Coronary artery (tissue), 2 donors: ENCODE results near the gene RING1.

Experiments
- DNase-seq: peaks from one replicate; pipeline ENCODE4 v3.0.0-alpha.2; 2017; ENCODE audit warnings: low spot score
- H3K27ac ChIP-seq, 2 donors: fragments of 200-600 bp; sonication (generic); one replicate each; pipeline ENCODE4 v1.5.1; 2016 to 2019
- H3K4me3 ChIP-seq: fragments of 200-600 bp; sonication (generic); 2 replicates; pipeline ENCODE4 v1.5.1; 2016; ENCODE audit warnings: mild to moderate bottlenecking, moderate library complexity
- CTCF ChIP-seq: fragments of 200-600 bp; sonication (generic); IDR thresholded peaks from one replicate; pipeline ENCODE4 v1.5.1; 2019; ENCODE audit warnings: antibody characterized with exemption

Gene RING1

GRCh38 chr6:33204415-33205190 is 3.7 kb upstream of the RING1 start, which contains the start of gene HSD17B8:
Gene HSD17B8, plus strand, starts transcription at chr6:33204655. Its CDS starts 14 bp downstream, at chr6:33204669.
- no peak for TF ChIP-seq CTCF
- H3K27ac ChIP-seq, result peak within 1 kb of the TSS; percentile 23 to 67
- DNase-seq, result peak; percentile 94
- H3K4me3 ChIP-seq, result peak within 1 kb of the TSS; percentile 80

DNA sequence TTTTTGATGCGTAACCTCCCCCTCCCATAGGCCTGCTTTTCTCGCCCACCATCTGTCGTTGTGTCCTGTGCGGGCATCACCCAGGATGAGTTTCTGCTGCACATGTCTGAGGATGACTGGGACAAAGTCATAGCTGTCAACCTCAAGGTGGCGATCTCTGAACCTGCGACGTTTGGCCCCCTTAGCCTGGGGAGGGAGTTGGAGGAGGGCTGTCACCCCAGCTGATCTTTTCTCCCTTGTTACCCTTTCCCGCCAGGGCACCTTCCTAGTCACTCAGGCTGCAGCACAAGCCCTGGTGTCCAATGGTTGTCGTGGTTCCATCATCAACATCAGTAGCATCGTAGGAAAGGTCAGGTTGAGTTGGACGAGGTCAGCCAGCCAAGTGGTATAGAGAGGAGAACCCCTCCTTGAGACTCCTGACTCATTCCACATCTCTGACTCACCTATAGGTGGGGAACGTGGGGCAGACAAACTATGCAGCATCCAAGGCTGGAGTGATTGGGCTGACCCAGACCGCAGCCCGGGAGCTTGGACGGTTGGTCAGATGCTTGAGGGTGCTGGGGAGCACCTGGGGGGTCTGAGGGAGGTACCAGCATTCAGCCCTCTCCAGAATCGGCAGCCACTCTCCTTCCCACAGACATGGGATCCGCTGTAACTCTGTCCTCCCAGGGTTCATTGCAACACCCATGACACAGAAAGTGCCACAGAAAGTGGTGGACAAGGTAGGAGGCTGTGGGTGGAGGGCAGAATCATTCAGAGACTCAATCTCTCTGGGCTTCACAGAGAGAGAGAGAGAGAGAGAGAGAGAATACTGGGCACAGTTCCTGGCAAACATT is 2.9 kb upstream of the RING1 start:
- Histone ChIP-seq H3K27ac (peak overlapping the region in 1 of 2 donors; percentile 67), H3K4me3 (peak overlapping the region; percentile 80)
- DNase-seq, result no peak
- no peak for TF ChIP-seq CTCF

DNA sequence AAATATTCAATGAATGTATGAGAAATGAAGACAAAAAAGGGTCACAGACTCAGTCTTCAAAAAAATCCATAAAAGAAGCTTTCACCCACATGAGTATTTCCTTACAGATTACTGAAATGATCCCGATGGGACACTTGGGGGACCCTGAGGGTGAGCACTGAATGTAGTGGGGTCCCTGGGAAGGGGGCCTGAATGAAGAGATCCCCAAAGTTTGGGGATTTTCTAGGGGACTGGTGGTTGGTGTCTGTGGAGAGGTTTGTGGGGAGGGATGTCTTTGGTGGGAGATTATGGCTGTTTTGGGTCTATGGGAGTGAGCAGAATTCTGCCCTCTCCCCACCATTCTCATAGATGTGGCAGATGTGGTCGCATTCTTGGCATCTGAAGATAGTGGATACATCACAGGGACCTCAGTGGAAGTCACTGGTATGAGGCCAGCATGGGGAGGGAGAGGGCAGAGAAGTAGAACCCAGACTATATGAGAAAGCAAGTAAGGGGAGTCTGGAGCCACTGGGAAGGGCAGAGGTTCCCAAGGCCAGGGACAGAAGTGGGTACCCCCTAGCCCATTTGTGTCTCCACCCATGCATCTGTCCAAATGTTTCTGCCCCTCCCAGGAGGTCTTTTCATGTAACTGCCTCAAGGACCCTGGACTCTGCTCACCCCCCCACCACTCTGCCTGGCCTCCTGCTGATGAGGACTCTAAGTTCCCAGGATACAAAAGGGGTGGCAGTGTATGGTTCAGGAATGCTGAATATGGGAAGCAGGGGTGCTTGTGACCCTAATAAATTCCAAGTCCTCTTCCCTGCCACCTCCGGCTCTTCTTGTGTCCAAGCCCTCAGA is 2.1 kb upstream of the RING1 start:
- no peak overlapping the region for H3K4me3 ChIP-seq
- no peak for DNase-seq
- no peak for TF ChIP-seq CTCF

GRCh38 chr6:33206864-33207551 is 1.3 kb upstream of the RING1 start:
- no peak for TF ChIP-seq CTCF
- peak overlapping the region; percentile 99 for H3K4me3 ChIP-seq
- H3K27ac ChIP-seq, result peak overlapping the region; percentile 95 to 99
- no peak for DNase-seq

More for the DNA sequence above, 2.1 kb upstream of the RING1 start:
- H3K27ac ChIP-seq, result no peak overlapping the region

- Histone ChIP-seq H3K4me3 (peak overlapping the region; percentile 99), H3K27ac (peak overlapping the region; percentile 95 to 99)
- DNase-seq, result no peak
- no peak for TF ChIP-seq CTCF
Measured at GRCh38 chr6:33207552-33208090, 679 bp upstream of the RING1 start.

- Histone ChIP-seq H3K4me3 (no peak overlapping the region), H3K27ac (no peak overlapping the region)
- no peak for TF ChIP-seq CTCF
- no peak for DNase-seq
Measured at GRCh38 chr6:33209856-33210255, 1.6 kb downstream of the RING1 start.
